ENCODE results near the gene HOXA6. TPM values are rescaled to one million over a fixed set of nuclear protein-coding genes. Genes with fewer than 3 reads are reported as not detected.

HOXA6 gene
- total and polyA plus RNA-seq, 2 experiments from 2014 or later: not detected

GRCh38 chr7:27171637-27172314 lies 24.2 kb upstream of the HOXA6 start (continued):
- no peak for TF ChIP-seq ETS1 (IDR thresholded peaks at IDR 0.05)
- TF ChIP-seq POLR2AphosphoS5 (IDR thresholded peaks at IDR 0.05; ENCODE audit: low read depth): no peak
- TF ChIP-seq CREB1 (CRISPR knock-in tag; IDR thresholded peaks at IDR 0.05; ENCODE audit: low read depth): no peak
- TF ChIP-seq NANOG (IDR thresholded peaks at IDR 0.05; ENCODE audit: borderline replicate concordance): no peak
- TF ChIP-seq CTCF (conservative IDR thresholded peaks at IDR 0.05; ENCODE audit: low read depth in 2 of 2): no peak
- no peak for TF ChIP-seq REST (IDR thresholded peaks at IDR 0.05; ENCODE audit: unreplicated experiment)

- no peaks in the 10 kb centered on the region for H3K36me3 ChIP-seq (ENCODE audit: insufficient read depth)
- ATAC-seq: no peak
- peaks cover 100% of the 10 kb centered on the region for H3K27me3 ChIP-seq (ENCODE audit: insufficient read depth)
- Mint-ChIP-seq H3K4me1 (peaks cover 15% of the 10 kb centered on the region; the same call in 2 of the 3 replicates), H3K4me3 (no peak overlapping the region), H3K9me3 (peaks cover 14% of the 10 kb centered on the region; the same call in 2 of the 3 replicates), H3K36me3 (ENCODE audit: low read depth) (no peaks in the 10 kb centered on the region; the same call in 2 of the 3 replicates), H3K27me3 (ENCODE audit: insufficient read depth, low read depth, poor library complexity) (peaks cover 95% of the 10 kb centered on the region), H3K27ac (no peak overlapping the region)
- H3K4me1 ChIP-seq (ENCODE audit: insufficient read depth): peaks cover 29% of the 10 kb centered on the region
- H3K4me3 ChIP-seq: no peak overlapping the region
- no peaks in the 10 kb centered on the region for H3K9me2 ChIP-seq (ENCODE audit: insufficient read depth)
- H3K79me2 ChIP-seq (replicated peaks; ENCODE audit: insufficient read depth): no peaks in the 10 kb centered on the region
- no peak overlapping the region for H2AFZ ChIP-seq
- H3F3A ChIP-seq (replicated peaks; ENCODE audit: low read depth): peaks cover 56% of the 10 kb centered on the region
- H3K4me2 ChIP-seq: no peak overlapping the region
- peak; percentile 44 for DNase-seq (ENCODE audit: low spot score)
- no peak overlapping the region for H3K27ac ChIP-seq (ENCODE audit: low read depth)
- peaks cover 49% of the 10 kb centered on the region for H4K20me1 ChIP-seq (replicated peaks; ENCODE audit: insufficient read depth)
- TF ChIP-seq CTCF (conservative IDR thresholded peaks at IDR 0.05; ENCODE audit: low read depth in 2 of 2) (no peak), ZNF331 (CRISPR knock-in tag; IDR thresholded peaks at IDR 0.05; ENCODE audit: low read depth) (no peak), EZH2phosphoT487 (IDR thresholded peaks at IDR 0.05; ENCODE audit: unreplicated experiment) (peak; percentile 18), CREB1 (CRISPR knock-in tag; IDR thresholded peaks at IDR 0.05; ENCODE audit: low read depth) (no peak), STAT1 (IDR thresholded peaks at IDR 0.05; ENCODE audit: unreplicated experiment) (no peak), JUNB (IDR thresholded peaks at IDR 0.05; ENCODE audit: unreplicated experiment) (no peak), REST (IDR thresholded peaks at IDR 0.05; ENCODE audit: unreplicated experiment) (no peak), EZH2 (IDR thresholded peaks at IDR 0.05; ENCODE audit: low read depth, unreplicated experiment) (peak; percentile 63), ETS1 (IDR thresholded peaks at IDR 0.05) (no peak), ZNF114 (CRISPR knock-in tag; IDR thresholded peaks at IDR 0.05) (no peak), NANOG (IDR thresholded peaks at IDR 0.05; ENCODE audit: borderline replicate concordance) (no peak), POLR2AphosphoS5 (IDR thresholded peaks at IDR 0.05; ENCODE audit: low read depth) (no peak)
Observed at GRCh38 chr7:27171325-27171636, 23.7 kb upstream of the HOXA6 start.

Measured in GM23338 (cell line).